IPS-18a (cell line): ENCODE measurements around the gene FOXP1.
"Not testable (repeated sequence)": the region's sequence is repeated elsewhere in the genome, so short reads cannot be mapped to it uniquely, and the experiment has no call there.

Source experiments
- H3K27ac ChIP-seq: one replicate; pipeline ENCODE4 v1.5.1; 2013; ENCODE audit warnings: low read length
- H3K27me3 ChIP-seq: one replicate; pipeline ENCODE4 v1.6.1; 2013; ENCODE audit warnings: mild to moderate bottlenecking, low read length; ENCODE audit not compliant: control insufficient read depth, insufficient read depth
- H3K36me3 ChIP-seq: one replicate; pipeline ENCODE4 v1.6.1; 2013; ENCODE audit warnings: low read depth, low read length; ENCODE audit not compliant: control insufficient read depth
- H3K4me1 ChIP-seq: one replicate; pipeline ENCODE4 v1.6.1; 2013; ENCODE audit warnings: low read depth, low read length; ENCODE audit not compliant: control insufficient read depth
- H3K4me3 ChIP-seq: one replicate; pipeline ENCODE4 v1.5.1; 2013; ENCODE audit warnings: low read length
- H3K9ac ChIP-seq: one replicate; pipeline ENCODE4 v1.6.1; 2013; ENCODE audit warnings: mild to moderate bottlenecking, low read length, moderate library complexity
- H3K9me3 ChIP-seq: one replicate; pipeline ENCODE4 v1.6.1; 2013; ENCODE audit warnings: low read depth, low read length; ENCODE audit not compliant: control insufficient read depth

The FOXP1 gene

GRCh38 chr3:71030748-71031147 lies 552.8 kb downstream of the FOXP1 start:
- H3K4me3 ChIP-seq: no peak overlapping the region
- H3K36me3 ChIP-seq: no peaks in the 10 kb centered on the region
- peaks cover 17% of the 10 kb centered on the region for H3K4me1 ChIP-seq
- no peak overlapping the region for H3K9ac ChIP-seq
- no peaks in the 10 kb centered on the region for H3K9me3 ChIP-seq
- no peaks in the 10 kb centered on the region for H3K27me3 ChIP-seq
- no peak overlapping the region for H3K27ac ChIP-seq

- Histone ChIP-seq H3K27me3 (no peaks in the 10 kb centered on the region), H3K27ac (no peak overlapping the region), H3K4me1 (peaks cover 17% of the 10 kb centered on the region), H3K4me3 (no peak overlapping the region), H3K9me3 (no peaks in the 10 kb centered on the region), H3K9ac (no peak overlapping the region), H3K36me3 (no peaks in the 10 kb centered on the region)
Measured at GRCh38 chr3:71029770-71030169, 553.8 kb downstream of the FOXP1 start.

- no peaks in the 10 kb centered on the region for H3K36me3 ChIP-seq
- no peak overlapping the region for H3K9ac ChIP-seq
- H3K4me3 ChIP-seq: no peak overlapping the region
- H3K27me3 ChIP-seq: no peaks in the 10 kb centered on the region
- no peak overlapping the region for H3K27ac ChIP-seq
- peaks cover 19% of the 10 kb centered on the region for H3K4me1 ChIP-seq
- no peaks in the 10 kb centered on the region for H3K9me3 ChIP-seq
Measured at GRCh38 chr3:71028802-71029201, 554.7 kb downstream of the FOXP1 start.

GRCh38 chr3:71028184-71028583 lies 555.3 kb downstream of the FOXP1 start:
- peaks cover 18% of the 10 kb centered on the region for H3K4me1 ChIP-seq
- no peaks in the 10 kb centered on the region for H3K36me3 ChIP-seq
- no peak overlapping the region for H3K27ac ChIP-seq
- H3K9me3 ChIP-seq: no peaks in the 10 kb centered on the region
- H3K4me3 ChIP-seq: no peak overlapping the region
- no peaks in the 10 kb centered on the region for H3K27me3 ChIP-seq
- no peak overlapping the region for H3K9ac ChIP-seq

GRCh38 chr3:71026634-71027578 lies 556.6 kb downstream of the FOXP1 start:
- no peak overlapping the region for H3K9ac ChIP-seq

GRCh38 chr3:71025516-71025915 lies 558.0 kb downstream of the FOXP1 start:
- Histone ChIP-seq H3K9me3 (no peaks in the 10 kb centered on the region), H3K27ac (no peak overlapping the region), H3K36me3 (no peaks in the 10 kb centered on the region), H3K4me3 (no peak overlapping the region), H3K27me3 (no peaks in the 10 kb centered on the region), H3K4me1 (peaks cover 16% of the 10 kb centered on the region), H3K9ac (no peak overlapping the region)

More at GRCh38 chr3:71026634-71027578, 556.6 kb downstream of the FOXP1 start:
- peaks cover 16% of the 10 kb centered on the region for H3K4me1 ChIP-seq
- H3K9me3 ChIP-seq: no peaks in the 10 kb centered on the region
- H3K36me3 ChIP-seq: no peaks in the 10 kb centered on the region
- H3K27me3 ChIP-seq: no peaks in the 10 kb centered on the region
- H3K27ac ChIP-seq: no peak overlapping the region
- no peak overlapping the region for H3K4me3 ChIP-seq

DNA sequence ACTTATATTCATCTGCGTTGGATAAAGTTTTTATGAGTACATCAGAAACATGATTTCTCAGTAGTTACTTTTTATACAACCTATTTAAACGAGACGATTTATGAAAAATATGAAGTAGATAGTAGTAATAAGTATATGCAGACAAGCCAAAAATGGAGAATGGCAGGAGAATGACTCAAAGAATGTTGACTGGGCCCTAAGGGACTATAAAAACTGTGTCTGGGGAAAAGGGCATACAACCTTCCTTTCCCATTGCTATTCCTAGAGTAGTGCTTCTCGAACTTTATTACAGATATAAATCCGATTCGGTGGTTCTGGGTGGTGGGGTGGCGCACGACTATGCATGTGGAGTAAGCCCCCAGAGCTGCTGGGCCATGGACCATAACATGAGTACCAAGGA lies 558.5 kb downstream of the FOXP1 start:
- Histone ChIP-seq H3K4me1 (peaks cover 16% of the 10 kb centered on the region), H3K36me3 (no peaks in the 10 kb centered on the region), H3K9ac (no peak overlapping the region), H3K9me3 (no peaks in the 10 kb centered on the region), H3K4me3 (no peak overlapping the region), H3K27me3 (no peaks in the 10 kb centered on the region), H3K27ac (no peak overlapping the region)

- no peak overlapping the region for H3K27ac ChIP-seq
Measured at GRCh38 chr3:71022551-71023335, 560.8 kb downstream of the FOXP1 start.

GRCh38 chr3:71018799-71019198 lies 564.7 kb downstream of the FOXP1 start:
- Histone ChIP-seq H3K4me1 (peaks cover 14% of the 10 kb centered on the region), H3K27me3 (no peaks in the 10 kb centered on the region), H3K27ac (no peak overlapping the region), H3K4me3 (no peak overlapping the region), H3K36me3 (peaks cover 4% of the 10 kb centered on the region), H3K9ac (no peak overlapping the region), H3K9me3 (no peaks in the 10 kb centered on the region)

More at GRCh38 chr3:71022551-71023335, 560.8 kb downstream of the FOXP1 start:
- H3K4me3 ChIP-seq: no peak overlapping the region
- no peak overlapping the region for H3K9ac ChIP-seq
- no peaks in the 10 kb centered on the region for H3K9me3 ChIP-seq
- H3K27me3 ChIP-seq: no peaks in the 10 kb centered on the region
- H3K4me1 ChIP-seq: peaks cover 16% of the 10 kb centered on the region
- H3K36me3 ChIP-seq: no peaks in the 10 kb centered on the region

DNA sequence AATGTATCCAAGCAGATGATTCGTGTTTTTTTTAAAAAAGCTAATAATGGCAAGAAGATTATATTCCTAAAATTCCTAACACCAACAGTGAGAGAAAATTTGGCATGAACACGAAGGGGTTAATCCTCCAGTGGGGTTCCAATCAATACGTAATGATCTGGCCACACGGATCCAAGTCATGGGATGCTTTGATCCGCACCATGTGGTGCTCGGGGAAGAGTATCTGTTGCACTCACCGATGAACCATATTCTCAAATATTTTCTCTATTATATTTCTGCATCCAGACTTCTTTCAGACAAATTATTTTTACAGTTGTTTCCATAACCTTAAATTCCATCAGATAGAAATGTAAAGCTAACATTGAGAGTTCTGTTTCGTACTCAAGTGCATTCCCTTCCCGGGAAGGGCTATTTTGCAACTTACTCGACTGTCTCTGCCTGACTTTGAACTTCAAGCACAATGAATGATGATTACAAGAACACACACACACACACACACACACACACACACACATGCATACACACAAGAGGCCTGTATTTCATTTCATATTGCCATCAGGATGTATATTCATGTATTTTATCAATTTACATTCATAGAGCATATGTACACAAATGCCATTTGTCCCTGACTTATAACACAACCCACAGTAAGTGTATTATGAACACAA lies 567.2 kb downstream of the FOXP1 start:
- Histone ChIP-seq H3K9me3 (no peaks in the 10 kb centered on the region), H3K36me3 (peaks cover 4% of the 10 kb centered on the region), H3K9ac (no peak overlapping the region), H3K4me3 (no peak overlapping the region), H3K27ac (no peak overlapping the region), H3K4me1 (no peaks in the 10 kb centered on the region), H3K27me3 (no peaks in the 10 kb centered on the region)

DNA sequence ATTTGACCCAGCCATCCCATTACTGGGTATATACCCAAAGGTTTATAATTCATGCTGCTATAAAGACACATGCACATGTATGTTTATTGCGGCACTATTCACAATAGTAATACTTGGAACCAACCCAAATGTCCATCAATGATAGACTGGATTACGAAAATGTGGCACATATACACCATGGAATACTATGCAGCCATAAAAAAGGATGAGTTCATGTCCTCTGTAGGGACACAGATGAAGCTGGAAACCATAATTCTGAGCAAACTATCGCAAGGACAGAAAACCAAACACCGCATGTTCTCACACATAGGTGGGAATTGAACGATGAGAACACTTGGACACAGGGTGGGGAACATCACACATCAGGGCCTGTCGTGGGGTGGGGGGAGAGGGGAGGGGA lies 568.9 kb downstream of the FOXP1 start:
- not testable (repeated sequence) for H3K36me3 ChIP-seq, H3K27ac ChIP-seq, H3K9me3 ChIP-seq, H3K27me3 ChIP-seq, H3K9ac ChIP-seq, H3K4me3 ChIP-seq, H3K4me1 ChIP-seq
